HG02973 (cell line): ENCODE measurements around the gene CDC42BPB.
A peak's percentile ranks its signal among the peaks of the same experiment; 100 is the strongest.

Experiments used
- ATAC-seq: cut with Tn5 transposase; IDR thresholded peaks from one replicate; pipeline ENCODE4 v1.9.1; 2021; ENCODE audit warnings: moderate library complexity; ENCODE audit not compliant: unreplicated experiment

The CDC42BPB gene

GRCh38 chr14:103094406-103095209 is 37.3 kb upstream of the CDC42BPB start, which contains the start of gene EXOC3L4:
EXOC3L4 (plus strand) TSS chr14:103094725; CDS start chr14:103100220, 5,495 bp downstream.
- ATAC-seq, result no peak

GRCh38 chr14:103093856-103094405 is 36.6 kb upstream of the CDC42BPB start:
- no peak for ATAC-seq

- ATAC-seq, result no peak
Measured at GRCh38 chr14:103091883-103092222, 34.5 kb upstream of the CDC42BPB start.

GRCh38 chr14:103091041-103091882 is 33.9 kb upstream of the CDC42BPB start:
- peak; percentile 49 for ATAC-seq

- ATAC-seq, result no peak
Measured at GRCh38 chr14:103090481-103091020, 33.2 kb upstream of the CDC42BPB start.

GRCh38 chr14:103089386-103090335 is 32.3 kb upstream of the CDC42BPB start:
- ATAC-seq, result no peak

GRCh38 chr14:103088921-103089320 is 31.6 kb upstream of the CDC42BPB start:
- no peak for ATAC-seq

- ATAC-seq, result no peak
Measured at GRCh38 chr14:103087343-103087835, 30.0 kb upstream of the CDC42BPB start.

- no peak for ATAC-seq
Measured at GRCh38 chr14:103086771-103087342, 29.5 kb upstream of the CDC42BPB start.

GRCh38 chr14:103085106-103086091 is 28.1 kb upstream of the CDC42BPB start:
- no peak for ATAC-seq

- no peak for ATAC-seq
Measured at GRCh38 chr14:103084021-103084919, 26.9 kb upstream of the CDC42BPB start, which contains the start of gene LBHD2. LBHD2 (plus strand) TSS chr14:103084210; CDS start chr14:103086013, 1,803 bp downstream.

- no peak for ATAC-seq
Measured at GRCh38 chr14:103081951-103082350, 24.6 kb upstream of the CDC42BPB start.

GRCh38 chr14:103078860-103079587 is 21.7 kb upstream of the CDC42BPB start:
- ATAC-seq, result no peak

- peak; percentile 53 for ATAC-seq
Measured at GRCh38 chr14:103078420-103078749, 21.0 kb upstream of the CDC42BPB start.

GRCh38 chr14:103074729-103075367 is 17.5 kb upstream of the CDC42BPB start:
- no peak for ATAC-seq
